22Rv1 (cell line): ENCODE results near the gene DHX38.

Experiments
- CTCF ChIP-seq: fragments of 450-650 bp; IDR thresholded peaks from 2 replicates; pipeline ENCODE4 v1.5.1; 2017; ENCODE audit warnings: mild to moderate bottlenecking
- ZFX ChIP-seq: fragments of 450-650 bp; IDR thresholded peaks from 2 replicates; pipeline ENCODE4 v1.6.1; 2017; ENCODE audit warnings: antibody characterized with exemption, borderline replicate concordance

- TF ChIP-seq CTCF (no peak), ZFX (no peak)
Measured at GRCh38 chr16:72049110-72049509, 44.5 kb upstream of the DHX38 start.
